NK-92 treated with Interleukin-12 subunit alpha and Interleukin-12 subunit beta, amount 100 ng/mL, for 24 hours (cell line): ENCODE results near the gene ROR2.

Experiments
- DNase-seq: peaks from one replicate; lab custom pipeline; 2025; lab: John Stamatoyannopoulos, UW

Gene ROR2

DNA sequence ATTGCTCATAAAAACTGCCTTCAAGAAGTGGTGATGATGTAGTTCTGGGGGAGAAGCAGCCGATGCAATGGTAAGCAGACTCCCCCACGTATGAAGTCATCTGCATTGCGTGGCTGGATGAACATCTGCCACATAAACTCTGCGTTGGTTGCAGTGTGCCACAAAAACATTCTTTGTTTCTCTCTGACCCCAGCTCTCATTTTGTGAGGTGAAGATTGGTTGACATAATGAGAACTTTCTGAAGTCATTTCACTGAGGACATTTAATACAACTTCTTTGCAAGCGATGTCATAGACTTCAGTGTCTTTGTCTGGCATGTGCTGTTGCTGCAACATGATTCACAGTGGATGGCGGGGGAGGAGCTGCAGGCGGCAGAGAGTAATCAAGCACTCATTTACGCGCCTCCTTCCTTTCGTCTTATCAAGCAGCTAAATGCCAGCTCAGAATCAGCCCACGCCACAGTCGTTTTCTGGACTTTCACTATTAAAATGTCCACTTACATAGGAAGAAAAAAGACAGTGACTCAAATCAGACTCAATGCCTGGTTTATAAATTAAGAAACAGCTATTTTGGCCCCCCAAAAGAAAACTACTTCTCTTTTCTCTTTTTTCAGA is 434.8 kb downstream of the ROR2 start:
- DNase-seq = no peak
